MM.1S (cell line): ENCODE data around the gene ASPSCR1.

Experiments used
- DNase-seq: peaks from one replicate; pipeline ENCODE4 v3.0.0-alpha.2; 2015
- H2AFZ ChIP-seq: fragments of 300-600 bp; sonication (generic); 2 replicates; pipeline ENCODE4 v1.6.0; 2016; ENCODE audit warnings: antibody characterized with exemption, low read length
- H3F3A ChIP-seq: fragments of 300-600 bp; sonication (generic); 2 replicates; pipeline ENCODE4 v1.6.1; 2016; ENCODE audit warnings: mild to moderate bottlenecking, antibody characterized with exemption, low read length, moderate library complexity, mixed read lengths; ENCODE audit not compliant: insufficient read depth
- H3K27ac ChIP-seq: fragments of 300-600 bp; sonication (generic); 2 replicates; pipeline ENCODE4 v1.5.1; 2016; ENCODE audit warnings: mild to moderate bottlenecking, low read length
- H3K27me3 ChIP-seq: fragments of 300-600 bp; sonication (generic); replicated peaks from 2 replicates; pipeline ENCODE4 v1.6.0; 2016; ENCODE audit warnings: low read length; ENCODE audit not compliant: insufficient read depth
- H3K36me3 ChIP-seq: fragments of 300-600 bp; sonication (generic); replicated peaks from 2 replicates; pipeline ENCODE4 v1.6.1; 2016; ENCODE audit warnings: mild to moderate bottlenecking, low read length, mixed read lengths; ENCODE audit not compliant: insufficient read depth
- H3K4me1 ChIP-seq: fragments of 300-600 bp; sonication (generic); 2 replicates; pipeline ENCODE4 v1.6.1; 2016; ENCODE audit warnings: low read length, mixed read lengths
- H3K4me2 ChIP-seq: fragments of 300-600 bp; sonication (generic); 2 replicates; pipeline ENCODE4 v1.6.0; 2016; ENCODE audit warnings: low read depth, low read length
- H3K4me3 ChIP-seq: fragments of 300-600 bp; sonication (generic); 2 replicates; pipeline ENCODE4 v1.5.1; 2016; ENCODE audit warnings: low read length, mixed read lengths
- H3K79me2 ChIP-seq: fragments of 300-600 bp; sonication (generic); 2 replicates; pipeline ENCODE4 v1.6.1; 2016; ENCODE audit warnings: mixed run types, low read length, mixed read lengths
- H3K9ac ChIP-seq: fragments of 300-600 bp; sonication (generic); 2 replicates; pipeline ENCODE4 v1.6.1; 2016; ENCODE audit warnings: low read length, mixed read lengths
- H3K9me2 ChIP-seq: fragments of 300-600 bp; sonication (generic); replicated peaks from 2 replicates; pipeline ENCODE4 v1.6.1; 2016; ENCODE audit warnings: mild to moderate bottlenecking, low read length, mixed read lengths; ENCODE audit not compliant: insufficient read depth
- H3K9me3 ChIP-seq: fragments of 300-600 bp; sonication (generic); replicated peaks from 2 replicates; pipeline ENCODE4 v1.6.1; 2016; ENCODE audit warnings: mild to moderate bottlenecking, low read length, mixed read lengths; ENCODE audit not compliant: insufficient read depth
- H4K20me1 ChIP-seq: fragments of 300-600 bp; sonication (generic); 2 replicates; pipeline ENCODE4 v1.6.1; 2016; ENCODE audit warnings: mild to moderate bottlenecking, low read length, moderate library complexity, mixed read lengths; ENCODE audit not compliant: insufficient read depth
- EZH2 ChIP-seq: fragments of 300-600 bp; sonication (generic); optimal IDR thresholded peaks from 2 replicates; pipeline ENCODE3; 2017; ENCODE audit warnings: low read depth, mild to moderate bottlenecking, antibody characterized with exemption, low read length, mixed read lengths
- EZH2phosphoT487 ChIP-seq: fragments of 300-600 bp; sonication (generic); IDR thresholded peaks from 2 replicates; pipeline ENCODE4 v1.6.1; 2018; ENCODE audit warnings: antibody characterized with exemption, low read length
- TF ChIP-seq, protein P1 (sequence below): fragments of 300-600 bp; sonication (generic); IDR thresholded peaks from 2 replicates; pipeline ENCODE4 v1.5.1; 2016; ENCODE audit warnings: antibody characterized with exemption, low read length, mixed read lengths

Gene ASPSCR1

GRCh38 chr17:82006468-82007227 is 29.2 kb downstream of the ASPSCR1 start:
- no peaks in the 10 kb centered on the region for H3K4me1 ChIP-seq
- no peaks in the 10 kb centered on the region for H3K27me3 ChIP-seq
- no peaks in the 10 kb centered on the region for H4K20me1 ChIP-seq
- TF ChIP-seq EZH2 (no peak), EZH2phosphoT487 (no peak)
- TF ChIP-seq, protein P1, sequence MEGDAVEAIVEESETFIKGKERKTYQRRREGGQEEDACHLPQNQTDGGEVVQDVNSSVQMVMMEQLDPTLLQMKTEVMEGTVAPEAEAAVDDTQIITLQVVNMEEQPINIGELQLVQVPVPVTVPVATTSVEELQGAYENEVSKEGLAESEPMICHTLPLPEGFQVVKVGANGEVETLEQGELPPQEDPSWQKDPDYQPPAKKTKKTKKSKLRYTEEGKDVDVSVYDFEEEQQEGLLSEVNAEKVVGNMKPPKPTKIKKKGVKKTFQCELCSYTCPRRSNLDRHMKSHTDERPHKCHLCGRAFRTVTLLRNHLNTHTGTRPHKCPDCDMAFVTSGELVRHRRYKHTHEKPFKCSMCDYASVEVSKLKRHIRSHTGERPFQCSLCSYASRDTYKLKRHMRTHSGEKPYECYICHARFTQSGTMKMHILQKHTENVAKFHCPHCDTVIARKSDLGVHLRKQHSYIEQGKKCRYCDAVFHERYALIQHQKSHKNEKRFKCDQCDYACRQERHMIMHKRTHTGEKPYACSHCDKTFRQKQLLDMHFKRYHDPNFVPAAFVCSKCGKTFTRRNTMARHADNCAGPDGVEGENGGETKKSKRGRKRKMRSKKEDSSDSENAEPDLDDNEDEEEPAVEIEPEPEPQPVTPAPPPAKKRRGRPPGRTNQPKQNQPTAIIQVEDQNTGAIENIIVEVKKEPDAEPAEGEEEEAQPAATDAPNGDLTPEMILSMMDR = no peak
- H3K4me2 ChIP-seq = no peak overlapping the region
- no peaks in the 10 kb centered on the region for H3K36me3 ChIP-seq
- H3K4me3 ChIP-seq = no peak overlapping the region
- H3K27ac ChIP-seq = no peak overlapping the region
- no peaks in the 10 kb centered on the region for H3K9me3 ChIP-seq
- no peaks in the 10 kb centered on the region for H3F3A ChIP-seq
- no peak overlapping the region for H2AFZ ChIP-seq
- no peaks in the 10 kb centered on the region for H3K9me2 ChIP-seq
- no peak overlapping the region for H3K9ac ChIP-seq
- no peak for DNase-seq
- H3K79me2 ChIP-seq = no peaks in the 10 kb centered on the region

- no peak overlapping the region for H3K9ac ChIP-seq
- no peaks in the 10 kb centered on the region for H3K36me3 ChIP-seq
- TF ChIP-seq EZH2phosphoT487 = no peak
- TF ChIP-seq, protein P1 = no peak
- no peak for TF ChIP-seq EZH2
- no peak overlapping the region for H3K4me2 ChIP-seq
- no peak overlapping the region for H3K4me3 ChIP-seq
- no peaks in the 10 kb centered on the region for H4K20me1 ChIP-seq
- H2AFZ ChIP-seq = no peak overlapping the region
- H3K9me3 ChIP-seq = no peaks in the 10 kb centered on the region
- no peaks in the 10 kb centered on the region for H3K27me3 ChIP-seq
- H3K79me2 ChIP-seq = no peaks in the 10 kb centered on the region
- no peak for DNase-seq
- no peaks in the 10 kb centered on the region for H3K4me1 ChIP-seq
- H3K27ac ChIP-seq = no peak overlapping the region
- H3K9me2 ChIP-seq = no peaks in the 10 kb centered on the region
- H3F3A ChIP-seq = no peaks in the 10 kb centered on the region
These were observed 29.7 kb downstream of the ASPSCR1 start for GRCh38 chr17:82007228-82007494.

DNA sequence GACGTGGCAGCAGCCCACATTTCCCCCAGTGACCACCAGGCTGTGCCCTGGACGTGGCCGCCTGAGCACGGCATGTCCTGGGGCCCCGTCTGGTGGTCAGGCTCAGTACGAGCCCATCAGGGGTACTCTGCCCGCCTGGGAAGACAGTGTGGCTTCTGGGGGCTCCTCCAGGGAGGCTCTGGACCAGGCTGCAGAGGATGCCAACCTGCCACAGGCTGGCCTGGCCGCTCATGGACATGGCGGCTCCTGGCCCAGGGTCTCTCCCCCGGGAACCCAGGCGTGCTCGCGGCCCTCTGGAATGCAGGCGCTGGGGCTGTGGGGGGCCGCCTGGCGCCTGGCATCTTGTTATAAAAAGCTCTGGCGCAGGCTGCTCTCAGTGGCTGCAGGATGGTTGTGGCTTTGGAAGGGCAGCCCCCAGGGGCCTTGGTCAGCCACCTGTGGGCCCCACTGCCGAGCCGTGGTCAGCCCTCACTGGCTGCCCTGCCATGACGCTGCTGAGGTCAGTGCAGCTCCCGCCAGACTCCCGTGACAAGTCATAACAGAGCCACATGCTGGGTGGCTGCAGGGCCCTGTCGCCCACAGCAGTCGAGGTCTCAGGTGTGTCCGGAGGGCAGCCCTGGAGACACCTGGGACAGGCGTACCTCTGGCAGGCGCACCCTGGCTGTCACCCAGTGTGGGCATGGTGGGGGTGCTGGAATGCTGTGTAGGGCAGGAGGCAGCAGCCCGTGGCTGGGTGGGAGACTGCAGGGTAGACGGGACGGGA is 30.2 kb downstream of the ASPSCR1 start:
- DNase-seq = no peak
- Histone ChIP-seq H3K4me1 (no peaks in the 10 kb centered on the region), H3F3A (no peaks in the 10 kb centered on the region), H3K9ac (no peak overlapping the region), H4K20me1 (no peaks in the 10 kb centered on the region), H3K4me3 (no peak overlapping the region), H3K4me2 (no peak overlapping the region), H3K9me2 (no peaks in the 10 kb centered on the region), H3K36me3 (no peaks in the 10 kb centered on the region), H3K9me3 (no peaks in the 10 kb centered on the region), H3K27me3 (no peaks in the 10 kb centered on the region), H3K27ac (no peak overlapping the region), H2AFZ (no peak overlapping the region), H3K79me2 (no peaks in the 10 kb centered on the region)
- no peak for TF ChIP-seq EZH2
- TF ChIP-seq, protein P1 = no peak
- TF ChIP-seq EZH2phosphoT487 = no peak
